OCI-LY3 (cell line): ENCODE measurements around the gene HS3ST2.

ENCODE experiments used
- H2AFZ ChIP-seq: fragments of 200-600, 300-600 bp; shearing (Covaris generic); 2 replicates; pipeline ENCODE4 v1.6.0; 2014; ENCODE audit warnings: antibody characterized with exemption, low read depth, low read length
- H3K27ac ChIP-seq: fragments of 200-600, 300-600 bp; sonication (generic); 2 replicates; pipeline ENCODE4 v1.5.1; 2014; ENCODE audit warnings: mild to moderate bottlenecking, low read length, moderate library complexity, mixed read lengths
- H3K27me3 ChIP-seq: fragments of 200-600, 300-600 bp; sonication (generic); 2 replicates; pipeline ENCODE4 v1.6.1; 2014; ENCODE audit warnings: low read depth, low read length, mixed read lengths
- H3K36me3 ChIP-seq: fragments of 200-600, 300-600 bp; sonication (generic); replicated peaks from 2 replicates; pipeline ENCODE3; 2014; ENCODE audit warnings: low read depth, low read length, mixed read lengths
- H3K4me1 ChIP-seq: fragments of 300-600, 200-600 bp; sonication (generic); 2 replicates; pipeline ENCODE4 v1.6.1; 2014; ENCODE audit warnings: low read length, mixed read lengths
- H3K4me2 ChIP-seq: fragments of 200-600, 300-600 bp; sonication (generic); 2 replicates; pipeline ENCODE4 v1.6.1; 2014; ENCODE audit warnings: low read length, mixed read lengths
- H3K4me3 ChIP-seq: fragments of 300-600, 200-600 bp; sonication (generic); 2 replicates; pipeline ENCODE4 v1.5.1; 2014; ENCODE audit warnings: antibody characterized with exemption, mild to moderate bottlenecking, low read length, moderate library complexity
- H3K79me2 ChIP-seq: fragments of 300-600, 200-600 bp; shearing (Covaris generic); 2 replicates; pipeline ENCODE4 v1.6.1; 2014; ENCODE audit warnings: mild to moderate bottlenecking, low read length, mixed read lengths
- H3K9ac ChIP-seq: fragments of 300-600, 200-600 bp; shearing (Covaris generic); 2 replicates; pipeline ENCODE4 v1.6.0; 2014; ENCODE audit warnings: mild to moderate bottlenecking, low read length, moderate library complexity
- H3K9me3 ChIP-seq: fragments of 200-600, 300-600 bp; shearing (Covaris generic); 2 replicates; pipeline ENCODE4 v1.6.1; 2014; ENCODE audit warnings: low read length, mixed read lengths; ENCODE audit not compliant: insufficient read depth
- H4K20me1 ChIP-seq: fragments of 200-600, 300-600 bp; sonication (generic); 2 replicates; pipeline ENCODE4 v1.6.1; 2016; ENCODE audit warnings: low read length, mixed read lengths; ENCODE audit not compliant: insufficient read depth
- CTCF ChIP-seq: fragments of 200-600, 300-600 bp; sonication (generic); IDR thresholded peaks from 2 replicates; pipeline ENCODE4 v1.5.1; 2014; ENCODE audit warnings: antibody characterized with exemption, low read length, low read depth
- EZH2phosphoT487 ChIP-seq: fragments of 200-600 bp; shearing (Covaris generic); IDR thresholded peaks from 2 replicates; pipeline ENCODE4 v1.6.1; 2018; ENCODE audit warnings: antibody characterized with exemption, mixed run types, low read depth

Gene HS3ST2

GRCh38 chr16:22771551-22771950, 42.4 kb upstream of the HS3ST2 start:
- no peaks in the 10 kb centered on the region for H3K4me1 ChIP-seq
- no peak overlapping the region for H3K9ac ChIP-seq
- H3K4me3 ChIP-seq = no peak overlapping the region
- TF ChIP-seq EZH2phosphoT487 (no peak), CTCF (no peak)
- H3K9me3 ChIP-seq = no peaks in the 10 kb centered on the region
- no peaks in the 10 kb centered on the region for H3K36me3 ChIP-seq
- no peaks in the 10 kb centered on the region for H3K79me2 ChIP-seq
- H2AFZ ChIP-seq = no peak overlapping the region
- H4K20me1 ChIP-seq = no peaks in the 10 kb centered on the region
- no peak overlapping the region for H3K4me2 ChIP-seq
- H3K27ac ChIP-seq = no peak overlapping the region
- H3K27me3 ChIP-seq = peaks cover 15% of the 10 kb centered on the region

GRCh38 chr16:22775220-22775922, 38.6 kb upstream of the HS3ST2 start:
- Histone ChIP-seq H3K4me1 (no peaks in the 10 kb centered on the region), H2AFZ (no peak overlapping the region), H3K9ac (no peak overlapping the region), H3K4me3 (no peak overlapping the region), H3K36me3 (no peaks in the 10 kb centered on the region), H3K9me3 (no peaks in the 10 kb centered on the region), H3K27me3 (peaks cover 13% of the 10 kb centered on the region), H3K27ac (no peak overlapping the region), H3K79me2 (no peaks in the 10 kb centered on the region), H4K20me1 (no peaks in the 10 kb centered on the region), H3K4me2 (no peak overlapping the region)
- no peak for TF ChIP-seq CTCF

- H3K9ac ChIP-seq = no peak overlapping the region
- H3K4me1 ChIP-seq = no peaks in the 10 kb centered on the region
- H3K4me2 ChIP-seq = no peak overlapping the region
These were observed 32.5 kb upstream of the HS3ST2 start for GRCh38 chr16:22781480-22781879.

GRCh38 chr16:22782314-22782713, 31.6 kb upstream of the HS3ST2 start:
- H4K20me1 ChIP-seq = no peaks in the 10 kb centered on the region
- no peak overlapping the region for H2AFZ ChIP-seq
- no peak overlapping the region for H3K27ac ChIP-seq
- H3K4me2 ChIP-seq = no peak overlapping the region
- no peak overlapping the region for H3K9ac ChIP-seq
- H3K27me3 ChIP-seq = peaks cover 3% of the 10 kb centered on the region; the same call in 1 of the 2 replicates
- H3K4me1 ChIP-seq = no peaks in the 10 kb centered on the region
- no peaks in the 10 kb centered on the region for H3K36me3 ChIP-seq
- no peak for TF ChIP-seq CTCF
- no peaks in the 10 kb centered on the region for H3K79me2 ChIP-seq
- no peaks in the 10 kb centered on the region for H3K9me3 ChIP-seq
- no peak overlapping the region for H3K4me3 ChIP-seq

More at GRCh38 chr16:22781480-22781879, 32.5 kb upstream of the HS3ST2 start:
- Histone ChIP-seq H3K36me3 (no peaks in the 10 kb centered on the region), H3K4me3 (no peak overlapping the region), H3K27ac (no peak overlapping the region), H3K79me2 (no peaks in the 10 kb centered on the region), H4K20me1 (no peaks in the 10 kb centered on the region), H3K27me3 (peaks cover 3% of the 10 kb centered on the region), H3K9me3 (no peaks in the 10 kb centered on the region), H2AFZ (no peak overlapping the region)
- no peak for TF ChIP-seq EZH2phosphoT487
- TF ChIP-seq CTCF = no peak
